ENCODE measurements around the gene TMEM89.

GRCh38 chr3:48576647-48577046, 44.9 kb downstream of the TMEM89 start:
- TF ChIP-seq, protein P1, sequence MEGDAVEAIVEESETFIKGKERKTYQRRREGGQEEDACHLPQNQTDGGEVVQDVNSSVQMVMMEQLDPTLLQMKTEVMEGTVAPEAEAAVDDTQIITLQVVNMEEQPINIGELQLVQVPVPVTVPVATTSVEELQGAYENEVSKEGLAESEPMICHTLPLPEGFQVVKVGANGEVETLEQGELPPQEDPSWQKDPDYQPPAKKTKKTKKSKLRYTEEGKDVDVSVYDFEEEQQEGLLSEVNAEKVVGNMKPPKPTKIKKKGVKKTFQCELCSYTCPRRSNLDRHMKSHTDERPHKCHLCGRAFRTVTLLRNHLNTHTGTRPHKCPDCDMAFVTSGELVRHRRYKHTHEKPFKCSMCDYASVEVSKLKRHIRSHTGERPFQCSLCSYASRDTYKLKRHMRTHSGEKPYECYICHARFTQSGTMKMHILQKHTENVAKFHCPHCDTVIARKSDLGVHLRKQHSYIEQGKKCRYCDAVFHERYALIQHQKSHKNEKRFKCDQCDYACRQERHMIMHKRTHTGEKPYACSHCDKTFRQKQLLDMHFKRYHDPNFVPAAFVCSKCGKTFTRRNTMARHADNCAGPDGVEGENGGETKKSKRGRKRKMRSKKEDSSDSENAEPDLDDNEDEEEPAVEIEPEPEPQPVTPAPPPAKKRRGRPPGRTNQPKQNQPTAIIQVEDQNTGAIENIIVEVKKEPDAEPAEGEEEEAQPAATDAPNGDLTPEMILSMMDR (IDR thresholded peaks at IDR 0.05), result no peak
- TF ChIP-seq EZH2 (IDR thresholded peaks at IDR 0.05; ENCODE audit: borderline replicate concordance, insufficient read depth, low read depth, low read length, poor library complexity, severe bottlenecking), result no peak
